8988T (cell line): Measurements from ENCODE around the gene DMKN.

Source experiments
- DNase-seq: peaks from one replicate; pipeline ENCODE4 v3.0.0; 2011

DMKN gene

DNA sequence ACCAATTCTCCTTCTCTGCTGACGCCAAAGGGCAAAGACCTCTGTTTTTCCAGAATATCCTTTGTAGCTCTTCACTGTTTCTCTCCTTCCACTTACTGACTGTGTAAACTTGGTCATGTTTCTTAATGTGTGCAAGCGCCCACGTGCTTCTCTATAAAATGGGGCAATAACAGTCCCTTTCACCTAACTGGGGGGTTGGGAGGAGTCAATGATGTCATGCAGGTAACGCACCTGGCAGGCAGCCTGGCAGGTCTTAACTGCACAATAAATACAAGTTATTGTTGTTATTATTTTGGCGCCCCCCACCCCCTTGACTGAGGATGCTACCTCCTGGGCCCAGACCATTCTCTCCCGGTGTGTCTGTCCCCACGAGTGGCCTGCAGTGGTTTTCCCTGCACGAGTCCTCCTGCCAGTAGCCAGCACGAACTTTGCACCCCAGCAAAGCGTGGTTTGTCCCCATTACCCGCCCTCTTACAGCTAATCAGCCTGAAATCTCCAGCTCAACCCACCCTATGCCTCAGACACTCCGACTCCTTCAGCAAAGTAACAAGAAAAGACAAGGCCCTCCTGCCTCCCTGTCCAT lies 9.4 kb upstream of the DMKN start:
- DNase-seq = no peak

DNA sequence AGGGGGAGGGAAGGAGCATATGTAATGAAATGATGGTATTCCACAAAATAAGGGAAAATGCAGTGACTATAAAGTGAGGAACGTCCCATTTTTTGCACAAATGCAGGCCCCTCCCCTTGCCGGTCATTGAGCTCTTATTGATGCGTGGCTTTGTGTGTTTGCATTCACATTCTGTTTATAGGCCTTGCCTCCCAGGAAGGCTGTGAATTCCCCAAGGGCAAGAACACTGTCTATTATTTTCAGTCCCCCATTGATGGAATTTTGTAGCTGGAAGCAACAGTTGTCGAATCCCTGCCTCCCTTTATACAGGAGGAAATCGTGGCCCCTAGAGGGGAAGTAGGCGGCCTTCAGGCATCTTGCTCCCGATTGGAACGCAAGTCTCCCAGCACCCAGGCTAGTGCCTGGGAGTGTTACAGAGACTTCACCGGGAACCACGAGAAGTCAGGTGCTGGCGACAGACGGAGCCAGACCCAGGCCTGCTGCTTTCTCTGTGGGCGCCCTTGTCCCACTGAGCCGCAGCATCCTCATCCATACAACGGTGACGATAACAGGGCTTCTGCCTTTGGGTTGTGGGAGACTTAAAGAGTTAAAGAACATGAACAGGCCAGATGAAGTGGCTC lies 7.8 kb upstream of the DMKN start:
- DNase-seq = no peak

DNA sequence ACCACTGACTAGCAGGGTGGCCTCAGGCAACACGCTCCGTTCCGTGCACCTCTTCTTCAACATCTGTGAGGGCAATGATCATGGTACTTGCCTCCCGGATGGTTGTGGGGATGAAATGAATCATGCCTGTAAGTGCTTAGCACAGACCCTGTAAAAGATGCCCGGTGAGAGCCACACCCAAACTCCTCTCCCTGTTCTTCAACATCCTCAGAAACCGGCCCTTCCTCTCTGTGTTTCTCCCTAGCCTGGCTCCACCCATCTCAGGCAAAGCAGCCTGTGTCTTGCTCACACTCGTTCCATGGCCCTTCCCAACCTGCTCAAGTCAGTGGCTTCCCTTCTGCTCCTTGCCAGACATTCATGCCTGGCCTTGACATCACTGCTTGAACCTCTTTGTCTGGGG lies 5.8 kb upstream of the DMKN start:
- DNase-seq = no peak

DNA sequence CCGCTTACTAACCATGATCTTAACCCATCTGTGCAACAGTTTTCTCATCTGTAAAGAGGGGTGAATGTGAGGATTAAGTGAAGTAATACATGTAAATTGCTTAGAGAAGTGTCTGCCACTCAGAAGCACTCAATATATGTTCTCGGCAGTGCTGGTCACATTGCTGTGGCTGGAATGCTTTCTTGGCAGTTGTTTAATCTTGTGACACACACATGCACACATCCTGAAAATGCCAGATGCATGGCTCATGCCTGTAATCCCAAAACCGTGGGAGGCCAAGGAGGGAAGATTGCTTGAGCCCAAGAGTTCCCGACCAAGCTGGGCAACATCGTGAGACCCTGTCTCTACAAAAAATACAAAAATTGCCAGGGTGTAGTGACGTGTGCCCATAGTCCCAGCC lies 4.9 kb upstream of the DMKN start:
- peak; percentile 79 for DNase-seq

DNA sequence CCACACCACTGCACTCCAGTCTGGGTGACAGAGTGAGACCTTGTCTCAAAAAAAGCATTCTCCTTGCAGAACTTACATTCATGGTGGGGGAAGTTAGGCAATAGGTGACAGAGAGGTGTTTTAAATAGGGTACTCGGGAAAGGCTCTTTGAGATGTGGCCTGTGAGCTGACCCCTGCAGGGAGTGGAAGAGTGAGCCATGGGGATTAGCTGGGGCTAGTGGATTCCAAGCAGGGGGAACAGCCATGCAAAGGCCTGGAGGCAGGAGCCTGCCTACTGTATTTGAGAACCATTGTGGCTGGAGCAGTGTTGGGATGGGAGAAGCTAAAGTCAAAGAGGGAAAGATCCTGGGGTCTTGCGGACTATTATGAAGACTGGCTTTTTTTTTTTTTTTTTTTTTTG lies 3.9 kb upstream of the DMKN start:
- no peak for DNase-seq

DNA sequence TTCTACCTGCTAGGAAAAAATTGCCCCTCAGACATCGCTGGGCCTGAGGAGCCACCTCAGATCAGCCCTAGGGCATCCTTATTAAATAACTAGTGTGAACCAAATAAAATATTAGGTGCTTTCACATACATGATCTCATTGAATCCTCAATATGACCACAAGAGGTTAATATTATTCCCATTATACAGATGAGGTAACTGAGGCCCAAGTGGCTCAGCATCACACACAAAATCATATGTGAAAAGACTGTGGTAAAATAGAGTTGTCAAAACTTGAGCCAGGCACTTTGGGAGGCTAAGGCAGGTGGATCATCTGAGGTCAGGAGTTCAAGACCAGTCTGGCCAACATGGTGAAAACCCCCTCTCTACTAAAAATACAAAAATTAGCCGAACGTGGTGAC lies 2.9 kb upstream of the DMKN start:
- no peak for DNase-seq

- no peak for DNase-seq
These were observed 897 bp upstream of the DMKN start for GRCh38 chr19:35514282-35514809.

DNA sequence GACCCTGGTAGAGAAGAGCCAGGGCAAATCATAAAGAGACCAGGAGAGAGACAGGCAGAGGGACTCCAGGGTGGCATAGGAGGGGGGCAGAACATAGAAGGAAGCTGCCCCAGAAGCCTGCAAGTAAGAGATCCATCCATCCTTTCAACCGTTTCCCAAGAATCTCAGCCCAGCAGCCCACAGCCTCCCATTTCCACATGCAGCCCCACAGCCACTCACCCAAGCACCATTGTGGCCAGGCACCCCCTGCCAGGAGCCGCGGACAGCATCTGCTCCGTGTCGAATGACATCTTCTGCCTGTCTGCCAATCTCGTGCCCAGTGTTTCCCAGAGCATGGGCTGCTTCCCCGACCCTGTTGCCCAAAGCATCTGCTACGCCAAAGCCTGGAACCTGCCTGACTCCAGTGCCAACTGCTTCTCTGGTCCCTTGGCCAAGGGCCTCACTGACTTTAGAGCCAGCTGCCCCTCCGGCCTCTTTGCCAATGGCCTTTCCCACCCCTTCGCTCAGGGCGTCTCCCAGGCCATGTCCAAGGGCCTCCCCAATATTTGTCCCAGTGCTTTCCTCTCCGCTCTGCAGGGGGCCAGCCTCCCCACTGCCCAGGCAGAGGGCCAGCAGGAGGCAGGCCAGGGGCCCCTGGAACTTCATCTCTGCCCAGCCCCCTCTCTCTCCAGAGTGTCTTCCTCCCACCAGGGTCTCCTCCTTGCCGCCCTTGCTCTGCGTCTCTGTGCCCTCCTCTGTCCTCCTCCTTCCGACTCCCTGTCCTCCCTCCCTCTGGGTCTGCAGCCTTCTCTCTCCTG lies 420 bp downstream of the DMKN start:
- no peak for DNase-seq

DNA sequence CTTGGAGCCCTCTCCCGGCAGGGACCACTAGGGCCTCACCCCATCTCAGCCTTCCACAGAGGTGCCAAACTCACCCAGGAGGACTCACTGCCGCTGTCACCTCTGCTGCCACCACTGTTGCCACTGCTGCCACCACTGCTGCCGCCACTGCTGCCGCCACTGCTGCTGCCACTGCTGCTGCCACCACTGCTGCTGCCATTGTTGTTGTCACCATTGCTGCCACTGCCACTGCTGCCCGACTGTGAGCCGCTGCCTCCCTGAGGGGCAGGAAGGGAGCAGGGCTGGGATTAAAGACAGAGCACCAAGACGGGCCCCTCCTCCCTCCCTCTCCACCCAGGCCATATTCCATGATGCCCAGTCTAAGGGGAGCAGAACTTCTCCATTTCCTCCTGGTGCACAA lies 2.1 kb downstream of the DMKN start:
- no peak for DNase-seq

GRCh38 chr19:35510626-35510964 lies 2.9 kb downstream of the DMKN start:
- no peak for DNase-seq

- peak; percentile 98 for DNase-seq
These were observed 3.4 kb downstream of the DMKN start for GRCh38 chr19:35509861-35510625.

DNA sequence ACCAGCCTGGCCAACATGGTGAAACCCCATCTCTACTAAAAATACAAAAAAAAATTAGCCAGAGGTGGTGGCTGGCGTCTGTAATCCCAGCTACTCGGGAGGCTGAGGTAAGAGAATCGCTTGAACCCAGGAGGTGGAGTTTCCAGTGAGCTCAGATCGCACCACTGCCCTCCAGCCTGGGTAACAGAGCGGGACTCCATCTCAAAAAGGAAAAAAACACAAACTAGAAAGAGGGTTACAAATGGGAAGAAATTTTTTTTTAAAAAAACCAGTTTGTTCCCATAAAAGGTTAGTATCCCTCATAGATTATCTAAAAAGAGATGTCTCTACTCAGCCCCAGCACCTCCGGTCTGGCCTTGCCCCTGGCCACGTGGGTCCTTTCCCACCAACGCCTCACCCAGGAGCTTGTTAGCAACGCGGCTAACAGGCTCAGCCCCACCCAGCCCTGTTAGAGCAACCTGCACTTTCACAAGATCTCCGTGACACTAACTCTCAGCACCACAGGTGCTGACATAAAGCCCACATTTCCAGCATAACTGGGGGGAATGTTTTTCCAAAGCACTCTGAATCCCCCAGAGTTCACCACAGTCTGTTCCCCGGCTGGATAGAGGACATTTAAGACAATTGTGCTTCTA lies 4.3 kb downstream of the DMKN start:
- peak; percentile 76 for DNase-seq

DNA sequence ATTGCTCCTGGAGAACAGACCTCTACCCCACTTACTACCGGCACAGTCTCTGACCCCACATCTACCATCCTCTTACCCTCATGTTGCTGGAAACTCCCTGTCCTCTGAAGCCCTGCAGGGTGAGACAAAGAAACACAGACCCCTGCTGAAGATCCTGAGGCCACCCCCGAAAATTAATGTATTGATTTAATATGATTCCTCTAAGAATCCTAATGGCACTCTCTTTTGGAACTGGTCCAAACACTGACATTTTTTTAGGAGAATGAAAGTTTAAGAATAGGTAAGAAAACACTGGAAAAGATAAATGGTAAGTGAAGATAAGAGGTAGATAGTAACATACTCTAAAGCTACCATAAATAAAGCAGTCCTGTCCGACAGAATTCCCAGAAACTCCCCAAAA lies 5.3 kb downstream of the DMKN start:
- no peak for DNase-seq

- DNase-seq = no peak
These were observed 5.9 kb downstream of the DMKN start for GRCh38 chr19:35507561-35507960.

GRCh38 chr19:35506011-35506410 lies 7.4 kb downstream of the DMKN start:
- no peak for DNase-seq

GRCh38 chr19:35502751-35503150 lies 10.7 kb downstream of the DMKN start:
- DNase-seq = no peak

DNA sequence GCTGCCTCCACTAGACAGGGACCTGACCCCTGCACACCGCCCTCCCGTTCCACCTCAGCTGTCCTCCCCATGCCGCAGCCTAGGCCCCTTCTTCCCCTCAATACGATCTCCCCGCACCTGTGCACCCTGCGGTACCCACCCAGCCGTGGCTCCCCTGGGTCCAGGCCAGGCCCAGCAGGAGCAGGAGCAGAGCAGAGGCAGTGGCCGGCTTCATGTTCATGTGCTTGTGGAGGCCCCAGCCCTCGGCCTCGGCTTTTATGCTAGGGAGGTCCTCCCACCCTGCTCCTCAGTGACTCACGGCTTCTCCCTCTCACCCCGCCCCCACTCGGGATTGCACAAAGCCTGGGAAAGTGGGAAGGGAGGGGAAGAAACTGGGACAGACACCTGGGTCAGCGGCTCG lies 11.8 kb downstream of the DMKN start:
- no peak for DNase-seq

DNA sequence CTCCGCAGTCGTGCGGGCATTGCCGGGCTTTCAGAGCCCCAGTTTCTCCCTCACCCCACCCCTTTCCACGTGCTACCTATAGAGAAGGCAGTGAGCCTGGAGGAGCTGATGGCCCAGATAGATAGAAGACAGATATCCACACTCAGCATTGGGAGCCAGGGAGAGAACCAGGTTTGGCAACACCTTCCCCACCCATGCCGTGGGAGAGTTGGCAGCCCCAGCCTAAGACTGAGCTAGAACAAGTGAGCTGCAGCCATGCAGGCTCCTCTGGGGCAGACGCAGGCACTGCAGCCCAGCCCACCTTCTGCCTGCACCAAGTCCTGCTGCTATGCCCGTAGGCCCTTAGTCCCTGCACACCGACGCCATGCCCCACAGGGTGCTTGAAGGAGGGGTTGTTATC lies 12.8 kb downstream of the DMKN start:
- DNase-seq = no peak

GRCh38 chr19:35498984-35499527 lies 14.4 kb downstream of the DMKN start:
- DNase-seq = no peak

GRCh38 chr19:35498220-35498619 lies 15.2 kb downstream of the DMKN start:
- DNase-seq = no peak

DNA sequence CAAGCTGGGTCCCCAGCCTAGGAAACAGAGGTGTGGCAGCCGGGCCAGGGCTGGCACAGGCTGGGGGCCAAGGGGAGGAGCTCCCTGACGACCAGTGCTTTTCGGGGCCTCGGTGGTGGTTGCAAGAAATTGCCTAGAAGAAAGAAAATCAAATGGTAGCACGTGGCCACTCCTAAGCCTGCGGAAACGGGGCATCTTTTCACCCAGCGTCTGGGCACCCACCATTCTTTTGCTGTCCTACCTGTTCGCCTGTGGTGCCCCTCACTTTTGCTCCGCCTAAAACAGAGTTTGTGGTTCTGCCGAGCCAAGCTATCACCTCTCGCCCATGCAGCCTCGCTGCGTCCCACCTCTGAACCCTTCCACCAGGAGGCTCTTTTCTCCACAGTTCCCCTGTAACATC lies 16.0 kb downstream of the DMKN start:
- peak; percentile 9 for DNase-seq
